B cell (primary cell): ENCODE measurements around the gene GATA1. TPM values are rescaled to one million over a fixed set of nuclear protein-coding genes. Genes with fewer than 3 reads are reported as not detected.

ENCODE experiments used
- ATAC-seq: fragments of 200-7000 bp; cut with Tn5 transposase; one replicate; pipeline ENCODE4 v1.10.0; 2021; ENCODE audit warnings: low read depth, mild to moderate bottlenecking, moderate number of reproducible peaks, moderate library complexity
- CTCF ChIA-PET: fragments of 350-600 bp; sonication (Branson Sonifier 250); formaldehyde crosslinking; loops from one replicate; lab custom pipeline; 2021; ENCODE audit warnings: antibody characterized with exemption, inconsistent platforms; lab: Charles Lee
- POLR2A ChIA-PET: fragments of 350-600 bp; sonication (Branson Sonifier 250); formaldehyde crosslinking; loops from one replicate; lab custom pipeline; 2021; ENCODE audit warnings: antibody characterized with exemption; lab: Charles Lee
- DNase-seq: peaks from one replicate; pipeline ENCODE4 v3.0.0; 2013
- H2AFZ ChIP-seq: 2 replicates; pipeline ENCODE4 v1.6.1; 2012; ENCODE audit warnings: mild to moderate bottlenecking, low read depth, low read length; ENCODE audit not compliant: insufficient read depth, poor library complexity, severe bottlenecking
- H3K27ac ChIP-seq, 2 donors: 1 replicate in 1 of 2; 2 replicates in 1 of 2; pipeline ENCODE4 v1.5.1; 2012 to 2013; ENCODE audit warnings: low read length in 2 of 2, mild to moderate bottlenecking in 2 of 2, moderate library complexity in 1 of 2
- H3K27me3 ChIP-seq, 4 experiments: fragments of 200-600 bp in 1 of 4; sonication (generic) in 1 of 4; replicated peaks in 1 of 4; 1 replicate in 2 of 4; 2 replicates in 2 of 4; pipeline versions ENCODE4 v1.6.1 to v1.7.0; 2013 to 2016; ENCODE audit warnings: low read length in 3 of 4, mild to moderate bottlenecking in 2 of 4, mixed read lengths in 1 of 4, moderate library complexity in 1 of 4; ENCODE audit not compliant: insufficient read depth in 4 of 4, control insufficient read depth in 3 of 4; ENCODE audit errors: control extremely low read depth in 1 of 4
- H3K36me3 ChIP-seq, 2 experiments: replicated peaks in 1 of 2; 1 replicate in 1 of 2; 2 replicates in 1 of 2; pipeline versions ENCODE4 v1.6.1 to v1.7.1; 2013; ENCODE audit warnings: low read length in 1 of 2; ENCODE audit not compliant: insufficient read depth in 2 of 2, control insufficient read depth in 1 of 2; ENCODE audit errors: control extremely low read depth in 1 of 2, extremely low read depth in 1 of 2
- H3K4me1 ChIP-seq, 2 donors: fragments of 200-600 bp in 1 of 2; sonication (generic) in 1 of 2; 1 replicate in 1 of 2; 2 replicates in 1 of 2; pipeline versions ENCODE4 v1.5.1 to v1.6.1; 2013 to 2017; ENCODE audit warnings: low read length in 2 of 2; ENCODE audit not compliant: control insufficient read depth in 2 of 2, insufficient read depth in 2 of 2
- H3K4me2 ChIP-seq: replicated peaks from 2 replicates; pipeline ENCODE3; 2012; ENCODE audit warnings: mild to moderate bottlenecking, low read depth, low read length; ENCODE audit not compliant: poor library complexity, severe bottlenecking
- H3K4me3 ChIP-seq, 5 experiments: fragments of 200-600 bp in 1 of 5; sonication (generic) in 1 of 5; 1 replicate in 3 of 5; 2 replicates in 2 of 5; pipeline versions ENCODE4 v1.5.1 to v1.7.0; 2011 to 2016; ENCODE audit warnings: low read length in 4 of 5, mild to moderate bottlenecking in 4 of 5, low read depth in 2 of 5, control low read depth in 1 of 5, moderate library complexity in 1 of 5; ENCODE audit not compliant: insufficient read depth in 1 of 5; ENCODE audit errors: control extremely low read depth in 1 of 5, extremely low read depth in 1 of 5
- H3K79me2 ChIP-seq: fragments of 200-600 bp; sonication (generic); one replicate; pipeline ENCODE4 v1.6.0; 2016; ENCODE audit warnings: low read length; ENCODE audit not compliant: control insufficient read depth, insufficient read depth
- H3K9ac ChIP-seq: fragments of 200-600 bp; sonication (generic); 2 replicates; pipeline ENCODE4 v1.6.1; 2017; ENCODE audit warnings: mild to moderate bottlenecking, low read length, moderate library complexity
- H3K9me3 ChIP-seq, 3 donors: one replicate each; pipeline versions ENCODE4 v1.6.1 to v1.7.1; 2013; ENCODE audit warnings: low read length in 2 of 3; ENCODE audit not compliant: control insufficient read depth in 2 of 3, insufficient read depth in 1 of 3; ENCODE audit errors: control extremely low read depth in 1 of 3
- H4K20me1 ChIP-seq: 2 replicates; pipeline ENCODE4 v1.6.0; 2012; ENCODE audit warnings: mild to moderate bottlenecking, low read length; ENCODE audit not compliant: insufficient read depth, control insufficient read depth, poor library complexity, severe bottlenecking
- H3K27ac Mint-ChIP-seq: one replicate; pipeline ENCODE4 v1.8.0; 2021; ENCODE audit warnings: mixed read lengths
- H3K27me3 Mint-ChIP-seq: one replicate; pipeline ENCODE4 v1.8.0; 2021; ENCODE audit warnings: mixed read lengths
- H3K4me1 Mint-ChIP-seq: one replicate; pipeline ENCODE4 v1.8.0; 2021; ENCODE audit warnings: mixed read lengths
- H3K4me3 Mint-ChIP-seq: one replicate; pipeline ENCODE4 v1.8.0; 2021; ENCODE audit warnings: mixed read lengths
- H3K9me3 Mint-ChIP-seq: one replicate; pipeline ENCODE4 v1.8.0; 2022; ENCODE audit warnings: mixed read lengths; ENCODE audit not compliant: insufficient read depth
- CTCF ChIP-seq: fragments of 200-600 bp; IDR thresholded peaks from one replicate; pipeline ENCODE4 v1.8.0; 2022; ENCODE audit warnings: antibody characterized with exemption, mild to moderate bottlenecking
- EZH2 ChIP-seq: IDR thresholded peaks from 2 replicates; pipeline ENCODE4 v1.6.1; 2012; ENCODE audit warnings: borderline replicate concordance, low read depth, mild to moderate bottlenecking, moderate library complexity, low read length; ENCODE audit not compliant: insufficient read depth, poor library complexity, severe bottlenecking
- WGBS: methylation state at CpG from one replicate; pipeline ENCODE4 v1.1.5; 2013; ENCODE audit warnings: missing lambda C conversion rate; ENCODE audit not compliant: insufficient coverage; 5-methylcytosine and 5-hydroxymethylcytosine counted together
- intact Hi-C: fragments of 100-400 bp; cut with micrococcal nuclease; formaldehyde crosslinking; loops from one replicate; pipeline ENCODE4 v1.10.0; 2022
- polyA plus RNA-seq: library from polyadenylated mRNA; depleted of rRNA; stranded (reverse); fragments of >200 nt; gene quantifications from 2 replicates; pipeline ENCODE4 v1.2.3, GENCODE V29; 2012
- total RNA-seq, 2 donors: library from RNA; stranded (reverse); fragments of 120-200 nt in 1 of 2; gene quantifications; 1 replicate in 1 of 2; 2 replicates in 1 of 2; pipeline versions ENCODE4 v1.2.3 to v1.2.4, GENCODE V29; 2013 to 2022

The GATA1 gene
- total and polyA plus RNA-seq, 2 donors (not counting 1 experiment from before 2014, with no cell fraction given): not detected

GRCh38 chrX:48793935-48794334 is 7.5 kb downstream of the GATA1 start:
- Histone ChIP-seq H3K4me2 (no peak overlapping the region), H4K20me1 (no peaks in the 10 kb centered on the region), H3K27ac (no peak overlapping the region), H2AFZ (no peak overlapping the region), H3K36me3 (no peaks in the 10 kb centered on the region), H3K4me1 (no peaks in the 10 kb centered on the region), H3K4me3 (no peak overlapping the region), H3K27me3 (no peaks in the 10 kb centered on the region), H3K79me2 (no peaks in the 10 kb centered on the region), H3K9me3 (no peaks in the 10 kb centered on the region), H3K9ac (no peak overlapping the region)
- Mint-ChIP-seq H3K4me1 (no peaks in the 10 kb centered on the region), H3K27ac (no peak overlapping the region), H3K4me3 (no peak overlapping the region), H3K27me3 (no peaks in the 10 kb centered on the region), H3K9me3 (no peaks in the 10 kb centered on the region)
- DNase-seq: no peak
- POLR2A ChIA-PET: no interaction called here
- TF ChIP-seq CTCF (no peak), EZH2 (no peak)
- intact Hi-C loops: no loop called here
- no peak for ATAC-seq
- CTCF ChIA-PET: no interaction called here
- WGBS: 40% methylated on average over 1 of the region's 4 CpGs

- TF ChIP-seq EZH2 (no peak), CTCF (no peak)
- H3K4me3 Mint-ChIP-seq: no peak overlapping the region
- POLR2A ChIA-PET: no interaction called here
- H3K4me3 ChIP-seq: no peak overlapping the region
- DNase-seq (no peak), ATAC-seq (no peak)
- no peaks in the 10 kb centered on the region for H4K20me1 ChIP-seq
- no peak overlapping the region for H2AFZ ChIP-seq
- intact Hi-C loops: no loop called here
- no peaks in the 10 kb centered on the region for H3K9me3 ChIP-seq
- H3K4me2 ChIP-seq: no peak overlapping the region
- no peaks in the 10 kb centered on the region for H3K27me3 ChIP-seq
- WGBS: 96% methylated on average over 12 of the region's 12 CpGs
- no peak overlapping the region for H3K27ac Mint-ChIP-seq
- no peak overlapping the region for H3K9ac ChIP-seq
- H3K4me1 ChIP-seq: no peaks in the 10 kb centered on the region
- H3K79me2 ChIP-seq: no peaks in the 10 kb centered on the region
- no peaks in the 10 kb centered on the region for H3K4me1 Mint-ChIP-seq
- no peaks in the 10 kb centered on the region for H3K36me3 ChIP-seq
- no peaks in the 10 kb centered on the region for H3K9me3 Mint-ChIP-seq
- H3K27me3 Mint-ChIP-seq: no peaks in the 10 kb centered on the region
- no peak overlapping the region for H3K27ac ChIP-seq
- CTCF ChIA-PET: no interaction called here
These were observed 8.0 kb downstream of the GATA1 start for GRCh38 chrX:48794340-48794910.
